ENCODE measurements around the gene ITK. TPM values are rescaled to one million over a fixed set of nuclear protein-coding genes. Genes with fewer than 3 reads are reported as not detected.

ITK gene
- total RNA-seq, 2 experiments from 2014 or later, result 152 to 156 TPM

GRCh38 chr5:157165668-157166067 lies 15.0 kb upstream of the ITK start:
- POLR2A ChIA-PET, result no interaction called here
- CTCF ChIA-PET, result no interaction called here

- CTCF ChIA-PET, result interaction anchor here (0.8 to 1.7 kb wide), 4 partner anchors 14 to 58 kb away, joined by 3 to 5 read pairs (median 4); partner anchors contain the start of gene ITK
- POLR2A ChIA-PET, result interaction anchor here (0.6 to 1.5 kb wide), 4 partner anchors 14 to 42 kb away, joined by 3 to 11 read pairs (median 4); partner anchors contain the start of gene ITK
Measured at GRCh38 chr5:157166214-157167213, 14.1 kb upstream of the ITK start, which contains the start of gene GARIN3. TSS of gene GARIN3 (minus strand) at chr5:157166264. CDS start at chr5:157166168, 96 bp downstream.

DNA sequence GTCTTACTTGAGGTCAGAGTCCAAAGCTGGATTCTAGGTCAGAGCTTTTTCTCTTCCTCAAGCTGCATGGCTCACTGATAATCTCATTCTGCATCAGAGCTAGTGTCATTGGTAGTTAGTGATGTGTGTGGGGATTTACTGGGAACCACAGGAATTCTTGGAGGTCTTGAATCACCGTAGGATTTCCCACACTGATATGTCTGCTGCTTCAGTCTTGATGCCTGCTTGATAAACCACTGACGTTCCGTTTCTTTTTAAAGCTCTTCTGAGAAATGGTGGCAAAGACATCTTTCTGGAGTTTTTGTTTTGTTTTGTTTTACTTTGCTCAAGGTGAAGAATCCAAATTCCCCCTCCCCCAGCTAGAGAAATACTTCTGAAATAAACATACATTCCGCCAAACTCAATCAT lies 13.4 kb upstream of the ITK start:
- CTCF ChIA-PET, result interaction anchor here (0.8 to 1.7 kb wide), 6 partner anchors 13 to 136 kb away, joined by 3 to 5 read pairs (median 4); partner anchors contain the start of gene ITK
- POLR2A ChIA-PET, result interaction anchor here (0.6 to 1.5 kb wide), 5 partner anchors 13 to 60 kb away, joined by 3 to 11 read pairs (median 5); partner anchors contain the start of gene ITK

DNA sequence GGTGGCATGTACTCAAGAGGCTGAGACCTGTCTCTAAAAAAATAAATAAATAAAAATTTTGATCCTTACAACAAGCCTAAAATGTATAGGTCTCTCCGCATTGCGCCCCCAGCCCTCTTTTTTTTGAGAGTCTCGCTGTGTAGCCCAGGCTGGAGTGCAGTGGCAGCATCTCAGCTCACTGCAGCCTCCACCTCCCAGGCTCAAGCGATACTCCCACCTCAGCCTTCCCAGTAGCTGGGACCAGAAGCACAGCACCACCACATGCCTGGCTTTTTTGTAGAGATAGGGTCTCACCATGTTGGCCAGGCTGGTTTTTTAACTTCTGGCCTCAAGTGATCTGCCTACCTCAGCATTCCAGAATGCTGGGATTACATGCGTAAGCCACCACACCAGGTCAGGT lies 12.4 kb upstream of the ITK start:
- ChIA-PET CTCF (interaction anchor here (1.2 to 1.7 kb wide), 4 partner anchors 12 to 135 kb away, joined by 3 to 5 read pairs (median 4); partner anchors contain the start of gene ITK), POLR2A (interaction anchor here (1.5 kb wide), 1 partner anchor 12 kb away, joined by 11 read pairs; the partner anchor contains the start of gene ITK)

DNA sequence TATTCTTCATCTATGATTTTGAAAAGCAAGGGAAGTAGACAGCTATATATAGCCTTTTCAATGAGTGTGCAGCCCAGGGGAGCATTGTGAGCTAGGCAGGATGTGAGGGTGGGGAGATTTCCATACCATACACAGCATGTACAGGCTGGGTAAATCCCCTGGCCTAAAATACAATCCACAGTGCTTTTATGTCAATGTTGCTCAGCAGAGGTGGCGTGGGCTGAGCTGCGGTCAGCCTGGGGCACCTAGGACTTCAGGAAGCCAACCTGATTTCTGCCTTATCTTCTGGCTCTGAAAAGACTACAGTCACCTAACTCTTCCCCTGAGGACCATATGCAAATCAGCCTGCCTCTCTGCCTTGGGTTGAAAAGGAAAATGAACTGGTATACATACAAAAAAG lies 8.2 kb upstream of the ITK start:
- POLR2A ChIA-PET, result interaction anchor here (0.7 to 2.0 kb wide), 7 partner anchors 10 to 47 kb away, joined by 3 to 7 read pairs (median 4); partner anchors contain the start of gene MED7
- CTCF ChIA-PET, result interaction anchor here (0.6 to 2.0 kb wide), 6 partner anchors 10 to 55 kb away, joined by 3 to 10 read pairs (median 4); no protein-coding TSS in a partner anchor

GRCh38 chr5:157175071-157175612 lies 5.5 kb upstream of the ITK start:
- ChIA-PET CTCF (interaction anchor here (1.5 kb wide), 1 partner anchor 13 kb away, joined by 4 read pairs; no protein-coding TSS in a partner anchor), POLR2A (interaction anchor here (0.9 kb wide), 1 partner anchor 32 kb away, joined by 3 read pairs; the partner anchor contains the start of gene MED7)

- ChIA-PET POLR2A (interaction anchor here (0.5 to 4.4 kb wide), 3 partner anchors 13 to 35 kb away, joined by 3 to 60 read pairs (median 3); partner anchors contain the start of gene MED7), CTCF (interaction anchor here (2.1 kb wide), 1 partner anchor 35 kb away, joined by 5 read pairs; the partner anchor contains the start of gene MED7)
Measured at GRCh38 chr5:157177953-157178352, 2.7 kb upstream of the ITK start.

DNA sequence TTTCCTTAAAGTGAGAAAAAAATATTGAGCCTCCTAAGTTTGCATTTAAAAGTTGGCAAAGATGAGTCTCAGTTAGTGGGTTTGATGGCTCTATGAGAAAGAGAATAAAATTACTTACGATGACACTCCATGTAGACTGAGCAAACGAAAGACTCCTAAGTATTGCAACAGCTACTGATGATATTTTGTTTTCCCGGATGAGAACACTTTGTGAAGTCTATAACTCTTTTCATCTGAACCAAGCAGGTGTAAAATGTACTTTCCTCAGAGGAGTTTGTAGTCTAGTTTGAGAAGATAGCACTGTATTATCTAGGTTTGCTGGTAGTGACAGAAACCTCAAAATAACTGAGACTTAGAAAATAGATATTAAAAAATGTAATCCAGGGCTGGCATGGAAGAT lies 1.7 kb upstream of the ITK start:
- ChIA-PET POLR2A (interaction anchor here (0.6 to 4.4 kb wide), 9 partner anchors 11 to 189 kb away, joined by 3 to 60 read pairs (median 6); partner anchors contain the start of gene MED7), CTCF (no interaction called here)

- ChIA-PET CTCF (interaction anchor here (0.8 to 1.4 kb wide), 4 partner anchors 10 to 70 kb away, joined by 3 to 4 read pairs (median 4); no protein-coding TSS in a partner anchor), POLR2A (interaction anchor here (1.0 to 3.2 kb wide), 6 partner anchors 10 to 43 kb away, joined by 3 to 19 read pairs (median 7); partner anchors contain the start of gene MED7)
Measured at GRCh38 chr5:157182143-157182757, 1.6 kb downstream of the ITK start.

GRCh38 chr5:157184117-157184670 lies 3.6 kb downstream of the ITK start:
- POLR2A ChIA-PET, result interaction anchor here (0.6 to 1.5 kb wide), 5 partner anchors 10 to 89 kb away, joined by 3 to 8 read pairs (median 5); no protein-coding TSS in a partner anchor
- CTCF ChIA-PET, result interaction anchor here (0.9 to 2.3 kb wide), 4 partner anchors 14 to 42 kb away, joined by 3 to 7 read pairs (median 4); no protein-coding TSS in a partner anchor

- POLR2A ChIA-PET, result interaction anchor here (0.6 to 2.0 kb wide), 5 partner anchors 11 to 88 kb away, joined by 4 to 15 read pairs (median 5); no protein-coding TSS in a partner anchor
- CTCF ChIA-PET, result interaction anchor here (0.6 to 2.3 kb wide), 3 partner anchors 25 to 37 kb away, joined by 3 to 7 read pairs (median 4); no protein-coding TSS in a partner anchor
Measured at GRCh38 chr5:157185122-157185521, 4.5 kb downstream of the ITK start.

GRCh38 chr5:157186309-157187045 lies 5.8 kb downstream of the ITK start:
- CTCF ChIA-PET, result interaction anchor here (1.0 to 1.6 kb wide), 5 partner anchors 10 to 38 kb away, joined by 3 to 6 read pairs (median 4); no protein-coding TSS in a partner anchor
- POLR2A ChIA-PET, result interaction anchor here (0.6 to 2.0 kb wide), 14 partner anchors 10 to 86 kb away, joined by 3 to 12 read pairs (median 4); no protein-coding TSS in a partner anchor

GRCh38 chr5:157187046-157187754 lies 6.6 kb downstream of the ITK start:
- POLR2A ChIA-PET, result interaction anchor here (0.6 to 6.7 kb wide), 15 partner anchors 8 to 85 kb away, joined by 3 to 60 read pairs (median 4); partner anchors contain the start of gene ITK
- CTCF ChIA-PET, result interaction anchor here (1.0 to 1.7 kb wide), 7 partner anchors 10 to 81 kb away, joined by 3 to 6 read pairs (median 4); no protein-coding TSS in a partner anchor

GRCh38 chr5:157188270-157188669 lies 7.6 kb downstream of the ITK start:
- ChIA-PET CTCF (interaction anchor here (1.4 to 1.7 kb wide), 3 partner anchors 11 to 80 kb away, joined by 3 to 6 read pairs (median 5); no protein-coding TSS in a partner anchor), POLR2A (interaction anchor here (1.5 to 6.7 kb wide), 4 partner anchors 8 to 11 kb away, joined by 4 to 60 read pairs (median 7); partner anchors contain the start of gene ITK)

DNA sequence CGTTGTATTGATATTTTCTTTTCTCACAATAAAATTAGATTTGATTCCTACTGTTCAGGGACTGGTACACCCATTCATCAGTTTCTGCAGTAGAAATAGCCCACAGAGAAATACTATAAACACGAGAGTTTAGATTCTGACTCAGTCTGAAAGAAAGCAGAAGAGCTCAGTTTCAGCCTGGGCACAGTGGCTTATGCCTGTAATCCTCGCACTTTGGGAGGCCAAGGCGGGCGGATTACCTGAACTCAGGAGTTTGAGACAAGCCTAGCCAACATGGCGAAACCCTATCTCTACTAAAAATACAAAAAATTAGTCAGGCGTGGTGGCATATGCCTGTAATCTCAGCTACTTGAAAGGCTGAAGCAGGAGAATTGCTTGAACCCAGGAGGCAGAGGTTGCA lies 8.6 kb downstream of the ITK start:
- CTCF ChIA-PET, result interaction anchor here (0.8 to 3.0 kb wide), 10 partner anchors 8 to 79 kb away, joined by 3 to 11 read pairs (median 5); partner anchors contain the start of gene ITK
- POLR2A ChIA-PET, result interaction anchor here (1.0 to 6.7 kb wide), 11 partner anchors 9 to 79 kb away, joined by 3 to 60 read pairs (median 7); partner anchors contain the start of gene ITK

All from activated CD8-positive, alpha-beta memory T cell treated with anti-CD3 and anti-CD28 coated beads for 36 hours (primary cell).